H1 (cell line): ENCODE data around the gene PCED1B.

Source experiments
- CHD1 ChIP-seq: IDR thresholded peaks from 2 replicates; pipeline ENCODE4 v1.6.1; 2012; ENCODE audit warnings: low read depth, low read length, improper control_type of control experiment
- CHD2 ChIP-seq: IDR thresholded peaks from 2 replicates; pipeline ENCODE4 v1.6.1; 2012; ENCODE audit warnings: low read length, improper control_type of control experiment
- CTCF ChIP-seq, 3 experiments: IDR thresholded peaks; 1 replicate in 2 of 3; 2 replicates in 1 of 3; pipeline versions ENCODE4 v1.5.1 to v1.6.1; 2011; ENCODE audit warnings: low read length in 3 of 3, mild to moderate bottlenecking in 3 of 3, inconsistent platforms in 2 of 3, low read depth in 1 of 3, moderate library complexity in 1 of 3; ENCODE audit not compliant: insufficient read depth in 1 of 3; ENCODE audit errors: control extremely low read depth in 1 of 3
- FOSL1 ChIP-seq: IDR thresholded peaks from 2 replicates; pipeline ENCODE4 v1.6.1; 2011; ENCODE audit warnings: mild to moderate bottlenecking, low read depth, low read length, moderate library complexity; ENCODE audit not compliant: insufficient read depth
- MAX ChIP-seq: IDR thresholded peaks from 2 replicates; pipeline ENCODE4 v1.6.1; 2012; ENCODE audit warnings: inconsistent platforms
- NANOG ChIP-seq: IDR thresholded peaks from 2 replicates; pipeline ENCODE4 v1.6.1; 2011; ENCODE audit warnings: low read length, low read depth, mild to moderate bottlenecking, inconsistent platforms; ENCODE audit not compliant: insufficient read depth, poor library complexity, severe bottlenecking
- POLR2A ChIP-seq, 2 experiments: IDR thresholded peaks; 1 replicate in 1 of 2; 2 replicates in 1 of 2; pipeline ENCODE4 v1.6.1; 2011; ENCODE audit warnings: low read depth in 2 of 2, low read length in 2 of 2, mild to moderate bottlenecking in 2 of 2; ENCODE audit errors: control extremely low read depth in 1 of 2
- POLR2AphosphoS5 ChIP-seq: IDR thresholded peaks from 2 replicates; pipeline ENCODE4 v1.6.1; 2011; ENCODE audit warnings: low read depth, low read length
- SIX5 ChIP-seq: IDR thresholded peaks from 2 replicates; pipeline ENCODE4 v1.6.1; 2011; ENCODE audit warnings: mild to moderate bottlenecking, low read depth, low read length

- TF ChIP-seq CHD1 (no peak), MAX (no peak), POLR2AphosphoS5 (no peak), POLR2A (IDR thresholded peaks at IDR 0.05; ENCODE audit: control extremely low read depth in 1 of 2, low read depth in 2 of 2, low read length in 2 of 2) (no peak), CHD2 (no peak), NANOG (no peak), FOSL1 (no peak), CTCF (IDR thresholded peaks at IDR 0.05; ENCODE audit: control extremely low read depth in 1 of 3, insufficient read depth in 1 of 3, low read depth in 1 of 3, low read length in 3 of 3) (no peak), SIX5 (no peak)
These were observed 131.4 kb downstream of the PCED1B start for GRCh38 chr12:47210776-47211175.
